ENCODE results near the gene COA3. TPM values are rescaled to one million over a fixed set of nuclear protein-coding genes. Genes with fewer than 3 reads are reported as not detected.

Gene COA3
- polyA plus RNA-seq, 1 donor = 107 TPM

- no peaks in the 10 kb centered on the region for H3K9me3 ChIP-seq (ENCODE audit: control insufficient read depth, low read depth, low read length)
- peaks cover 22% of the 10 kb centered on the region for H3K36me3 ChIP-seq (ENCODE audit: control insufficient read depth, insufficient read depth, low read length)
- H3K4me1 ChIP-seq (ENCODE audit: control insufficient read depth, insufficient read depth, low read length) = peaks cover 22% of the 10 kb centered on the region
- DNase-seq = no peak
- H3K27me3 ChIP-seq (ENCODE audit: control insufficient read depth, insufficient read depth, low read length) = peaks cover 56% of the 10 kb centered on the region
- H3K27ac ChIP-seq (ENCODE audit: low read length) = no peak overlapping the region
- no peak overlapping the region for H3K4me3 ChIP-seq (ENCODE audit: low read length)
- 56% methylated on average over 3 of the region's 9 CpGs for WGBS (ENCODE audit: insufficient coverage, low lambda C conversion rate)
Measured at GRCh38 chr17:42783062-42783790, 15.3 kb downstream of the COA3 start.

GRCh38 chr17:42782166-42783061 lies 16.1 kb downstream of the COA3 start:
- Histone ChIP-seq H3K9me3 (ENCODE audit: control insufficient read depth, low read depth, low read length) (no peaks in the 10 kb centered on the region), H3K36me3 (ENCODE audit: control insufficient read depth, insufficient read depth, low read length) (peaks cover 25% of the 10 kb centered on the region), H3K4me3 (ENCODE audit: low read length) (peak overlapping the region; percentile 68), H3K27ac (ENCODE audit: low read length) (no peak overlapping the region), H3K4me1 (ENCODE audit: control insufficient read depth, insufficient read depth, low read length) (peaks cover 22% of the 10 kb centered on the region), H3K27me3 (ENCODE audit: control insufficient read depth, insufficient read depth, low read length) (peaks cover 53% of the 10 kb centered on the region)
- DNase-seq = no peak
- no CpG with 5 or more reads among the region's 29 CpGs for WGBS (ENCODE audit: insufficient coverage, low lambda C conversion rate)

- no peak overlapping the region for H3K27ac ChIP-seq (ENCODE audit: low read length)
- no CpG with 5 or more reads among the region's 10 CpGs for WGBS (ENCODE audit: insufficient coverage, low lambda C conversion rate)
- peaks cover 53% of the 10 kb centered on the region for H3K27me3 ChIP-seq (ENCODE audit: control insufficient read depth, insufficient read depth, low read length)
- H3K4me1 ChIP-seq (ENCODE audit: control insufficient read depth, insufficient read depth, low read length) = peaks cover 22% of the 10 kb centered on the region
- no peak for DNase-seq
- peak overlapping the region; percentile 68 for H3K4me3 ChIP-seq (ENCODE audit: low read length)
- H3K36me3 ChIP-seq (ENCODE audit: control insufficient read depth, insufficient read depth, low read length) = peaks cover 26% of the 10 kb centered on the region
- H3K9me3 ChIP-seq (ENCODE audit: control insufficient read depth, low read depth, low read length) = no peaks in the 10 kb centered on the region
Measured at GRCh38 chr17:42781639-42782165, 16.8 kb downstream of the COA3 start.

GRCh38 chr17:42780851-42781638 lies 17.5 kb downstream of the COA3 start:
- peaks cover 31% of the 10 kb centered on the region for H3K36me3 ChIP-seq (ENCODE audit: control insufficient read depth, insufficient read depth, low read length)
- peak overlapping the region; percentile 50 for H3K27ac ChIP-seq (ENCODE audit: low read length)
- H3K9me3 ChIP-seq (ENCODE audit: control insufficient read depth, low read depth, low read length) = no peaks in the 10 kb centered on the region
- peaks cover 22% of the 10 kb centered on the region for H3K4me1 ChIP-seq (ENCODE audit: control insufficient read depth, insufficient read depth, low read length)
- peaks cover 53% of the 10 kb centered on the region for H3K27me3 ChIP-seq (ENCODE audit: control insufficient read depth, insufficient read depth, low read length)
- no peak for DNase-seq
- no CpG with 5 or more reads among the region's 39 CpGs for WGBS (ENCODE audit: insufficient coverage, low lambda C conversion rate)
- peak overlapping the region; percentile 68 for H3K4me3 ChIP-seq (ENCODE audit: low read length)

GRCh38 chr17:42779936-42780850 lies 18.3 kb downstream of the COA3 start, which contains the start of gene WNK4:
Gene WNK4 (plus strand): TSS chr17:42780610. CDS start chr17:42780699, 89 bp downstream.
- H3K9me3 ChIP-seq (ENCODE audit: control insufficient read depth, low read depth, low read length) = no peaks in the 10 kb centered on the region
- peaks cover 44% of the 10 kb centered on the region for H3K27me3 ChIP-seq (ENCODE audit: control insufficient read depth, insufficient read depth, low read length)
- peaks cover 40% of the 10 kb centered on the region for H3K36me3 ChIP-seq (ENCODE audit: control insufficient read depth, insufficient read depth, low read length)
- peaks cover 22% of the 10 kb centered on the region for H3K4me1 ChIP-seq (ENCODE audit: control insufficient read depth, insufficient read depth, low read length)
- H3K4me3 ChIP-seq (ENCODE audit: low read length) = peak within 1 kb of the TSS; percentile 68
- no CpG with 5 or more reads among the region's 65 CpGs for WGBS (ENCODE audit: insufficient coverage, low lambda C conversion rate)
- H3K27ac ChIP-seq (ENCODE audit: low read length) = peak within 1 kb of the TSS; percentile 74
- peak; percentile 71 to 91 for DNase-seq

- peaks cover 44% of the 10 kb centered on the region for H3K36me3 ChIP-seq (ENCODE audit: control insufficient read depth, insufficient read depth, low read length)
- DNase-seq = no peak
- no CpG with 5 or more reads among the region's 3 CpGs for WGBS (ENCODE audit: insufficient coverage, low lambda C conversion rate)
- H3K9me3 ChIP-seq (ENCODE audit: control insufficient read depth, low read depth, low read length) = no peaks in the 10 kb centered on the region
- no peak overlapping the region for H3K4me3 ChIP-seq (ENCODE audit: low read length)
- peaks cover 25% of the 10 kb centered on the region for H3K4me1 ChIP-seq (ENCODE audit: control insufficient read depth, insufficient read depth, low read length)
- H3K27me3 ChIP-seq (ENCODE audit: control insufficient read depth, insufficient read depth, low read length) = peaks cover 37% of the 10 kb centered on the region
- H3K27ac ChIP-seq (ENCODE audit: low read length) = peak overlapping the region; percentile 74
Measured at GRCh38 chr17:42779304-42779935, 19.1 kb downstream of the COA3 start.

GRCh38 chr17:42778570-42778969 lies 19.9 kb downstream of the COA3 start:
- Histone ChIP-seq H3K27me3 (ENCODE audit: control insufficient read depth, insufficient read depth, low read length) (peaks cover 28% of the 10 kb centered on the region), H3K4me1 (ENCODE audit: control insufficient read depth, insufficient read depth, low read length) (peaks cover 32% of the 10 kb centered on the region), H3K9me3 (ENCODE audit: control insufficient read depth, low read depth, low read length) (no peaks in the 10 kb centered on the region), H3K4me3 (ENCODE audit: low read length) (no peak overlapping the region), H3K27ac (ENCODE audit: low read length) (peak overlapping the region; percentile 74), H3K36me3 (ENCODE audit: control insufficient read depth, insufficient read depth, low read length) (peaks cover 41% of the 10 kb centered on the region)
- no CpG with 5 or more reads among the region's 5 CpGs for WGBS (ENCODE audit: insufficient coverage, low lambda C conversion rate)
- DNase-seq = no peak

GRCh38 chr17:42775534-42776098 lies 22.9 kb downstream of the COA3 start:
- peaks cover 23% of the 10 kb centered on the region for H3K4me1 ChIP-seq (ENCODE audit: control insufficient read depth, insufficient read depth, low read length)
- no peak overlapping the region for H3K27ac ChIP-seq (ENCODE audit: low read length)
- no CpG with 5 or more reads among the region's 3 CpGs for WGBS (ENCODE audit: insufficient coverage, low lambda C conversion rate)
- H3K4me3 ChIP-seq (ENCODE audit: low read length) = no peak overlapping the region
- peaks cover 41% of the 10 kb centered on the region for H3K36me3 ChIP-seq (ENCODE audit: control insufficient read depth, insufficient read depth, low read length)
- DNase-seq = no peak
- H3K9me3 ChIP-seq (ENCODE audit: control insufficient read depth, low read depth, low read length) = no peaks in the 10 kb centered on the region
- H3K27me3 ChIP-seq (ENCODE audit: control insufficient read depth, insufficient read depth, low read length) = no peaks in the 10 kb centered on the region

Data from large intestine (tissue), 3 donors.